Measurements from ENCODE around the gene DYNC2H1. TPM values are rescaled to one million over a fixed set of nuclear protein-coding genes. Genes with fewer than 3 reads are reported as not detected.

The DYNC2H1 gene
- total and polyA plus RNA-seq, 7 donors, result 0.79 to 2.3 (median 1.3) TPM

GRCh38 chr11:103215812-103216211 lies 106.6 kb downstream of the DYNC2H1 start:
- no peaks in the 10 kb centered on the region for H3K36me3 ChIP-seq (ENCODE audit: insufficient read depth in 1 of 2, low read depth in 1 of 2)
- DNase-seq (no peak), ATAC-seq (no peak)
- 91 to 97% (median 94%) methylated on average over 1 of the region's 1 CpG for WGBS, 3 donors
- H3K27me3 ChIP-seq (ENCODE audit: insufficient read depth in 3 of 3, low read length in 2 of 3), result no peaks in the 10 kb centered on the region
- H3K4me3 ChIP-seq, result no peak overlapping the region
- TF ChIP-seq, protein P1, sequence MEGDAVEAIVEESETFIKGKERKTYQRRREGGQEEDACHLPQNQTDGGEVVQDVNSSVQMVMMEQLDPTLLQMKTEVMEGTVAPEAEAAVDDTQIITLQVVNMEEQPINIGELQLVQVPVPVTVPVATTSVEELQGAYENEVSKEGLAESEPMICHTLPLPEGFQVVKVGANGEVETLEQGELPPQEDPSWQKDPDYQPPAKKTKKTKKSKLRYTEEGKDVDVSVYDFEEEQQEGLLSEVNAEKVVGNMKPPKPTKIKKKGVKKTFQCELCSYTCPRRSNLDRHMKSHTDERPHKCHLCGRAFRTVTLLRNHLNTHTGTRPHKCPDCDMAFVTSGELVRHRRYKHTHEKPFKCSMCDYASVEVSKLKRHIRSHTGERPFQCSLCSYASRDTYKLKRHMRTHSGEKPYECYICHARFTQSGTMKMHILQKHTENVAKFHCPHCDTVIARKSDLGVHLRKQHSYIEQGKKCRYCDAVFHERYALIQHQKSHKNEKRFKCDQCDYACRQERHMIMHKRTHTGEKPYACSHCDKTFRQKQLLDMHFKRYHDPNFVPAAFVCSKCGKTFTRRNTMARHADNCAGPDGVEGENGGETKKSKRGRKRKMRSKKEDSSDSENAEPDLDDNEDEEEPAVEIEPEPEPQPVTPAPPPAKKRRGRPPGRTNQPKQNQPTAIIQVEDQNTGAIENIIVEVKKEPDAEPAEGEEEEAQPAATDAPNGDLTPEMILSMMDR (IDR thresholded peaks at IDR 0.05), result no peak
- no peak overlapping the region for H3K27ac ChIP-seq
- H3K4me1 ChIP-seq, result no peaks in the 10 kb centered on the region
- H3K9me3 ChIP-seq, result no peaks in the 10 kb centered on the region
- intact Hi-C loops (cut with DNase I), result no loop called here

DNA sequence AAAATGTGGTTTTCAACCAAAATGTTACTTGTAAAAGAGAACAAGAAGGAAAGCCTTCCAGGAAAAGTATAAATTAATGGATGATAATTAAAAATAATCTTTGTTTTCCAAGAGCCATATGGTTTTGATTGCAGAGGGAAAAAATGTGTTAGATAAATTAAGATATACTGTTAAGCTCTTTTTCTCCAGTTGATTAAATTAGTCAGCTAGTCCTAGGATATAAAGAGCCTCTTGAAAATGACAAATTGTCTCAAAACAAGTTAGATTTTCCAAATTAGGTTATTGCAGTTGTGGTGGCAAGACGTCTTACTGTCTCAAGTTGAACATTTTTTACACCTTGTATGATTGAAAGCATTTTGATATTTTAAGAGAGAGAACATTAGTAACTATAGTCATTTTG lies 110.9 kb downstream of the DYNC2H1 start:
- ATAC-seq (no peak), DNase-seq (no peak)
- Histone ChIP-seq H3K27ac (no peak overlapping the region), H3K36me3 (ENCODE audit: insufficient read depth in 1 of 2, low read depth in 1 of 2) (no peaks in the 10 kb centered on the region), H3K4me1 (no peaks in the 10 kb centered on the region), H3K27me3 (ENCODE audit: insufficient read depth in 3 of 3, low read length in 2 of 3) (no peaks in the 10 kb centered on the region), H3K9me3 (no peaks in the 10 kb centered on the region), H3K4me3 (no peak overlapping the region)
- TF ChIP-seq, protein P1 (IDR thresholded peaks at IDR 0.05), result no peak
- 78 to 88% (median 81%) methylated on average over 1 of the region's 1 CpG for WGBS, 3 donors
- intact Hi-C loops (cut with DNase I), result no loop called here

DNA sequence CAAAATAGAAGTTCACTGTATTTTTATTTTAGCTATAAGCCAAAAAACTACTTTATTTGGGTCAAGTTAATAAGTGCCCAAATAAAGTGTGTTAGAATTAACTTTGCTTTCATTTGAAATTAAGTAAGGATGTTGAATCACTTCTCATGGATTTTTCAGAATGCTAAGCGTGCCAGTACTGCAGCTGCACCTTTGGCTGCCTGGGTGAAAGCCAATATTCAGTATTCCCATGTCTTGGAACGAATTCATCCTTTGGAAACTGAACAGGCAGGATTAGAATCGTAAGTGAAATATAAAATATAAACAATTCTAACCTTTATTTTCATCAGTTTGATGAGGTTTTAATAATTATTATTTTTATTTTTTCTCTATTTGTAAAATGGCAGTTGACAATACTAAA lies 113.6 kb downstream of the DYNC2H1 start:
- Histone ChIP-seq H3K27ac (no peak overlapping the region), H3K9me3 (no peaks in the 10 kb centered on the region), H3K4me1 (no peaks in the 10 kb centered on the region), H3K36me3 (ENCODE audit: insufficient read depth in 1 of 2, low read depth in 1 of 2) (no peaks in the 10 kb centered on the region), H3K27me3 (ENCODE audit: insufficient read depth in 3 of 3, low read length in 2 of 3) (no peaks in the 10 kb centered on the region), H3K4me3 (no peak overlapping the region)
- ATAC-seq, result no peak
- TF ChIP-seq, protein P1 (IDR thresholded peaks at IDR 0.05), result no peak
- no peak for DNase-seq
- WGBS, 3 donors, result 14 to 25% (median 14%) methylated on average over 3 of the region's 3 CpGs
- intact Hi-C loops (cut with DNase I), result no loop called here

GRCh38 chr11:103228807-103229206 lies 119.6 kb downstream of the DYNC2H1 start:
- Histone ChIP-seq H3K4me3 (no peak overlapping the region), H3K4me1 (no peaks in the 10 kb centered on the region), H3K36me3 (ENCODE audit: insufficient read depth in 1 of 2, low read depth in 1 of 2) (no peaks in the 10 kb centered on the region), H3K9me3 (no peaks in the 10 kb centered on the region), H3K27me3 (ENCODE audit: insufficient read depth in 3 of 3, low read length in 2 of 3) (no peaks in the 10 kb centered on the region), H3K27ac (no peak overlapping the region)
- no peak for DNase-seq
- WGBS, 3 donors, result 96 to 100% (median 97%) methylated on average over 2 of the region's 2 CpGs
- intact Hi-C loops (cut with DNase I), result no loop called here
- TF ChIP-seq, protein P1 (IDR thresholded peaks at IDR 0.05), result no peak
- ATAC-seq, result no peak

GRCh38 chr11:103234974-103235373 lies 125.7 kb downstream of the DYNC2H1 start:
- Histone ChIP-seq H3K4me3 (no peak overlapping the region), H3K9me3 (no peaks in the 10 kb centered on the region), H3K4me1 (no peaks in the 10 kb centered on the region), H3K27me3 (ENCODE audit: insufficient read depth in 3 of 3, low read length in 2 of 3) (no peaks in the 10 kb centered on the region), H3K36me3 (ENCODE audit: insufficient read depth in 1 of 2, low read depth in 1 of 2) (no peaks in the 10 kb centered on the region), H3K27ac (no peak overlapping the region)
- ATAC-seq, result no peak
- TF ChIP-seq, protein P1 (IDR thresholded peaks at IDR 0.05), result no peak
- WGBS, 3 donors, result 33 to 36% (median 35%) methylated on average over 2 of the region's 2 CpGs
- DNase-seq, result no peak
- intact Hi-C loops (cut with DNase I), result no loop called here

Data from psoas muscle (tissue), 8 donors.